ENCODE measurements around the gene ACAP3.

ACAP3 gene

DNA sequence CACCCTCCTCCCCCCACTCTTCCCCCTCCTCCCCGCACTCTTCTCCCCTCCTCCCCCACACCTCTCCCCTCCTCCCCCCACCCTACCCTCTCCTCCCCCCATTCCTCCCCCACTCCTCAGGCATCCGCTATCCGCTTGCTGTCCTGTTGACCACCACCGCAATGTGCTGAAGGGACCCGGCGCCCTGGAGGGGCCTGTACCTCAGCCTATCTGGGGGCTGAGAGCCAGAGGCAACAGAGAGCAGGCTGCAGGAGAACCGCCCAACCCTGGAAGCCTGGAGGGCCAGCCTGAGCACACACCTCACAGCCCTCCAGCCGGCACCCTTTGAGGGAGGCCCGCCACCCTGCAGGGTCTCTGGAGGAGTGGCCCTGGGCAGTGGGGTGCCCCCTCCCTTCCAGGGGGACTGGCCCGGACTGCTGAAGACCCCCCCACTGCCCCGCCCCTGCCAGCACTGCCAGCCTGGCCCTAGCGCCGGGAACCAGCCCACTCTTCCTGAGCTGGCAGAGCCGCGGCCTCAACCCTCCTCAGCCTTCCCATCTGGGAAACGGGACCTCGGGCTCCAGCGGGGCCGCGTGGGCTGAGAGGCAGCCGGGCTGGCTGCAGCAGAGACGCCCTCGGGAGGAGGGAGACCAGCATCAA lies 62.4 kb downstream of the ACAP3 start:
- TF ChIP-seq, protein P1, sequence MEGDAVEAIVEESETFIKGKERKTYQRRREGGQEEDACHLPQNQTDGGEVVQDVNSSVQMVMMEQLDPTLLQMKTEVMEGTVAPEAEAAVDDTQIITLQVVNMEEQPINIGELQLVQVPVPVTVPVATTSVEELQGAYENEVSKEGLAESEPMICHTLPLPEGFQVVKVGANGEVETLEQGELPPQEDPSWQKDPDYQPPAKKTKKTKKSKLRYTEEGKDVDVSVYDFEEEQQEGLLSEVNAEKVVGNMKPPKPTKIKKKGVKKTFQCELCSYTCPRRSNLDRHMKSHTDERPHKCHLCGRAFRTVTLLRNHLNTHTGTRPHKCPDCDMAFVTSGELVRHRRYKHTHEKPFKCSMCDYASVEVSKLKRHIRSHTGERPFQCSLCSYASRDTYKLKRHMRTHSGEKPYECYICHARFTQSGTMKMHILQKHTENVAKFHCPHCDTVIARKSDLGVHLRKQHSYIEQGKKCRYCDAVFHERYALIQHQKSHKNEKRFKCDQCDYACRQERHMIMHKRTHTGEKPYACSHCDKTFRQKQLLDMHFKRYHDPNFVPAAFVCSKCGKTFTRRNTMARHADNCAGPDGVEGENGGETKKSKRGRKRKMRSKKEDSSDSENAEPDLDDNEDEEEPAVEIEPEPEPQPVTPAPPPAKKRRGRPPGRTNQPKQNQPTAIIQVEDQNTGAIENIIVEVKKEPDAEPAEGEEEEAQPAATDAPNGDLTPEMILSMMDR (IDR thresholded peaks at IDR 0.05; ENCODE audit: low read depth, low read length), result no peak
- no peak overlapping the region for H3K4me3 ChIP-seq (ENCODE audit: low read depth, low read length)

DNA sequence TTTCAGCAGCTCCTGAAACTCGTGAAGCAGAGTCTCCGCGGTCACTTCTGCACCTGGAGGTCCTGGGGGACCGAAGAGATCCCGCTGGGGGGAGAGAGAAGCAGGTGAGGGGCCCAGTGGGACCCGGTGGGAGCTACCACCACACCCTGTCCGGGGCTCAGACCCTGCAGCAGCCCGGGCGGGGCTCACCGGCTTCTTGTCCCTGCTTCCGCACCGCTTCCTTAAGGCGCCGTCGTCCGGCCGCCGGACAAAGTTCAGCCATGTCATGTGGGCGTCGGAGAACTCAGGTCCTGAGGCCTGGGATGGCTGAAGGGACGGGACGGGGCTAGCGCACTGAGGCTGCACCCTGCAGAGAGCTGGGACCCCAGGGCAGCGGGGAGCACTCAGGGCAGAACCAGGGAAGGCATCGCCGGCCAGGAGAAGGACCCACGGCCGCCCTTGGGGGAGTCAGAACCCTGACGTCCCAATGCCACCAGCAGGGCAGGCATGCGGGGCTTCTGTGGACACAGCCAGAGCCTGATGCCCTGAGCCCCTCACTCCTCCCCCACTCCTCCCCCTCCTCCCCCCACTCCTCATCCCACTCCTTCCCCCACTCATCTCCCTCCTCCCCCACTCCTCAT lies 63.4 kb downstream of the ACAP3 start:
- no peak overlapping the region for H3K4me3 ChIP-seq (ENCODE audit: low read depth, low read length)
- TF ChIP-seq, protein P1 (IDR thresholded peaks at IDR 0.05; ENCODE audit: low read depth, low read length), result no peak

DNA sequence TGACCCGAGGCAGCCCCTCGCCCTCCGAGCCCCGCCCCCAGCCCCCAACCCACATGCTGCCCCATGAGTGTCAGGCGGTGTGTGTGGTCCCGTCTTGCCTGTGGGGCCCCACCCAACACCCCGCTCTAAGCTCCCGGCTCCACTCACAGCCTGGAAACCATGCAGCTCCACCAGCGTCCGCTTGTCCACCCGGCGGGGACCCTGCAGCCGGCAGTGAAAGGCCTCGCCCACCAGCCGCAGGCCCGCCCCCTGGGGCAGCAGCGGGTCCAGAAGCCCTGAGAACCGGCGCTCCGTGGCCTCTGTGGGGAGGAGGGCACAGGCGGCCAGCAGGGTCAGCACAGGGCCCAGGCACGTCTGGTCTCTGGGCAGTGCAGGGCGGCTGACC lies 63.9 kb downstream of the ACAP3 start:
- TF ChIP-seq, protein P1 (IDR thresholded peaks at IDR 0.05; ENCODE audit: low read depth, low read length), result no peak
- no peak overlapping the region for H3K4me3 ChIP-seq (ENCODE audit: low read depth, low read length)

DNA sequence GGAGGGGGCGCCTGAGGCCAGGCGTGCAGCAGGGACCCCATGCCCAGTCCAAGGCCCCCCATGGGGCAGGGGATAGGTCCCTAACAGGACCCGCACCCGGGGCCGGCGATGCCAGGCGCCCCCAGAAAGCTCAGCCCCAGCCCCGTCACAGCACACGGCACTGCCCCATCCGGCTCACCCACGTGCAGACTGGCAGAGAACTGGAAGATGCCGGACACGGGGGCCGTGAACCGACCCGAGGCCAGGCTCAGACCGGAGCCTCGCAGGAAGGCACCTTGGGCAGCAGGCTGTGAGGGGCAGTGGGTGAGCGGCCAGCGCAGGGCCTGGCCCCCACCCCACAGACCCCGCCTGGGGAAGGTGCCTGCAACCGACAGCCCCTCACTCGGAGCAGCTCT lies 64.5 kb downstream of the ACAP3 start:
- TF ChIP-seq, protein P1 (IDR thresholded peaks at IDR 0.05; ENCODE audit: low read depth, low read length), result no peak
- no peak overlapping the region for H3K4me3 ChIP-seq (ENCODE audit: low read depth, low read length)

DNA sequence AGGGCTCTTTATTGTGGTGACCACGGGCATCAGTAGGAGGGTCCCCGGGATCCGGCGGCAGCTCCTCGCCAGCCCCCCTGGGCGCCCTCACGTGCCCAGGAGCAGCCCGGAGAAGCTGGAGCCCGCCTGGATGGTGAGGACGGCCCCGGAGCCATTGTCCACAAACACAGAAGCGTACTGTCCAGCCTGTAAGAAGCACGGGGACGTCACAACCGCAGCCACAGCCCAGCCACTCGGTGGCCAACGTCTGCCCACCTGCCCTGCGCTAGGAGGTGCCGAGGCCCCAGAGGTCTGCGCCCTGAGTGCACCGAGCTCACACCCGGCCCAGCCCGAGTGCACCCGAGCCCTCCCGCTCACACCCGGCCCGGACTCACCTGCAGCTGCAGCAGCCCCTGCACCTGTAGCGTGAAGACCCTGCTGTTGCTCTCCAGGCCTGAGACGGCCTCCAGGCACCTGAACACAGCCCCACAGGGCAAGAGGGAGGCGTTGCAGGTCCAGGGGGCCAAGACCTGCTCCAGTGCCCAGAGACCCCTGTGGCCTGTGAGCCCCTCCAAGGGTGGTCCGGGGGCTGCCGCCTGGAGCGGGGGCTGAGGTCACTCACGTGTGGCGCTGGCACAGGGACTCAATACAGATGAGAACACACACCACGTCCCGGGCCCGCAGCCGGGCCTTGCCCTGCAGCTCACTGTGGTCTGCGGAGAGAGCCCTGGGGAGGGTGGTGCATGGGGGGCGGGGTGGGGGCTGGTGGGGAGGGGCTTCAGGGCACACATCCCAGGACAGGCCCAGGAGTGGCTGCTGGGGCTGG lies 65.1 kb downstream of the ACAP3 start:
- TF ChIP-seq, protein P1 (IDR thresholded peaks at IDR 0.05; ENCODE audit: low read depth, low read length), result no peak
- no peak overlapping the region for H3K4me3 ChIP-seq (ENCODE audit: low read depth, low read length)
